Femur (tissue), 1 donor: ENCODE measurements around the gene MTHFD2L.
"Not testable (repeated sequence)": the region's sequence is repeated elsewhere in the genome, so short reads cannot be mapped to it uniquely, and the experiment has no call there.

ENCODE experiments used
- DNase-seq: peaks from one replicate; pipeline ENCODE4 v3.0.0-alpha.2; 2017

MTHFD2L gene

DNA sequence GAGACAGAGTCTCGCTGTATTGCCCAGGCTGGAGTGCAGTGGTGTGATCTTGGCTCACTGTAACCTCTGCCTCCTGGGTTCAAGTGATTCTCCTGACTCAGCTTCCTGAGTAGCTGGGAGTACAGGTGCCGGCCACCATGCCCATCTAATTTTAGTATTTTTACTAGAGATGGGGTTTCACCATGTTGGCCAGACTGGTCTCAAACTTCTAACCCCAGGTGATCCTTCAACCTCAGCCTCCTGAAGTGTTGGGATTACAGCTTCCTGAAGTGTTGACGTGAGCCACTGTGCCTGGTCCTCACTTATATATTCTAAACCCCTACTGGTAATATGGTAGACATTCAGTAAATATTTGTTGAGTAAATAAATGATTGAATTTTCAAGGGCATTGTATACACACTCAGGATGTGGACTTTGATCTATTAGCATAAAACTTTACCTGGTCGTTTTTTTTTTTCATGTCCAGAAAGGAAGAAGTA lies 33.0 kb downstream of the MTHFD2L start:
- no peak for DNase-seq

DNA sequence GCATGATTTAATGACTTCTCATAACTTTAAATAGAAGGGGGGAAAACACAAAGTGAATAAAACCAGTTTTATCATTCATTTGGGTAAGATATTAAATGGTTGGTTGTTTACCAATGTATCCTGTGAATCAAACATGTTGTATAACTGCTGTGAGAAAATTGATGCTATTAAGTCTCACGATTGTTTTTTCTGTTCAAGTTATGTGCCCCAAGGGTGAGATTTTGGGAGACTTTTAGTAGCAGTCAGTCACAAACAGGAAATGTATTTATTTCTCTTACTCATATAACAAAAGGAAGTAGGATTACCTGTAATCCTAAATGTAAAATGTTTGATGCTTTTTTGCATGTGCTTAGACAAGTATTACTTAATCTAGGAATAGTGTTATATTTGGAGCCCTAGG lies 39.2 kb downstream of the MTHFD2L start:
- DNase-seq: no peak

DNA sequence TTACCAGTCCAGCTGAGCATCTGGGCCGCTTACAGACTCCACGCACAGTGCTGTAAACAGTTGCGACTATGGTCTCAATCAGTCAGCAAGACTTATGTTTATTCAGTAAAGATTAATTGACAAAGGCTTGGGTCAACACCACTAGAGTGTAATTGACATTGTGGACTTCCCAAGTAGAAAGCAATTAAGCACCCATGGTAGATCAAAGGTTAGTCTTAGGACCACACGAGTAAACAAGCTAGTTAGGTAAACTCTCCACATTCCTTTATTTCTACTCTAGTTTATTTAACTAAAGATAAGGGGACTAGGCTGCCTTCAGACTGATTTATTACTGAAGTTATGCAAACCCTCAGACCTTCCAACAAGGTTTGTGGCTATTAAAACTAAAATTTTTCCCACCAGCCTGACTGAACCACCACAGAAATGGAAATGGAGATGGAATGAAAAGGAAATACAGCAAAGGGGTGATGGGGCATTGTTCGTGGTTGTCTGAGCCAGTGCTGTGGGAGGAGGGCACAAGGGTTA lies 44.2 kb downstream of the MTHFD2L start:
- no peak for DNase-seq

DNA sequence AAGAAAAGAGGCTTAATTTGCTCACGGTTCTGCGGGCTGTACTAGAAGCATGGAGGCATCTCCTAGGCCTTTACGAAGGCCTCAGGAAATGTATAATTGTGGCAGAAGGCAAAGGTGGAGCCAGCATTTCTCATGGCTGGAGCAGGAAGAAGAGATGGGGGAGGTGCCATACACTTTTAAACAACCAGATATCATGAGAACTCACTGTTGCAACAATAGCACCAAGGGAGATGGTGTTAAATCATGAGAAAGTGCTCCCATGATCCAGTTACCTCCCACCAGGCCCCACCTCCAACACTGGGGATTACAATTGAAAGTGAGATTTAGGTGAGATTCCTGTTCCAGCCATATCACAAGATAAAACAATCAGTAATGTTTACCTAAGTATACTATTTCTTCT lies 45.5 kb downstream of the MTHFD2L start:
- DNase-seq: no peak

DNA sequence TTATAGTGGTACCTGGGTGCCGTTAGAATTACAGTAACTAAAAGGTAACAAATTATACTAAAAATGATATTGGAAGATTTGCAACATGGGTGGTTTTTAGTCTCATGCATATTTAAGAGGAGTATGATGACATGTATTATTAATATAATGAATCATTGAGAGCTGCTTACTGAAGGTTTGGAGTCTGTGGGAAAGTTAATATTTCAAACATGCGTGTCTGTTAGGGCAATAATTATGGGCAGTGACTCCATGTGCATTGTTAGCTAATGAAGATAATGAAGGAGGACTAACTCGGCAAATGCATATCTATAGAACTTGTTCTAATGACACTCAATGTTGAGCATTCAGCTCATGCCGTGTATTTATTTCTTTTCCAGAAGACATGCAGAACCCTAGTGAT lies 47.1 kb downstream of the MTHFD2L start:
- no peak for DNase-seq

DNA sequence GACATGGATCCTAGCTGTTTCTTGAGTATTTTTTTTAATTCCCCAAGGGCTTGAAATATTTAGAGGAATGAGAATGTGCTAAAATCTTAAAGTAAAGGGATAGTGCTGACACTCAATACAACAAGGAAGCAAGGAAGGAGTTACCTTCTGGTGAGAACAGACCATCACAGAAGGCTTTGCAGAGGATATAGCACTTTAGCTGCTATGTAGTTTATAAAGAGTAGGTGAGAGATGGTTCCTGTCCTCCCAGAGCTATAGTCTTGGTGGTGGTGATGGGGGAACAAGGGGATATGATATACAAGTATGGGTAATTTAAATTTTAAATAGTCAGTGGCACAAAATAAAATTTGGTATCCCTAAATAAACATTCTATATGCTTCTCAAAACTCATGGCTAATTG lies 47.6 kb downstream of the MTHFD2L start:
- DNase-seq: no peak

DNA sequence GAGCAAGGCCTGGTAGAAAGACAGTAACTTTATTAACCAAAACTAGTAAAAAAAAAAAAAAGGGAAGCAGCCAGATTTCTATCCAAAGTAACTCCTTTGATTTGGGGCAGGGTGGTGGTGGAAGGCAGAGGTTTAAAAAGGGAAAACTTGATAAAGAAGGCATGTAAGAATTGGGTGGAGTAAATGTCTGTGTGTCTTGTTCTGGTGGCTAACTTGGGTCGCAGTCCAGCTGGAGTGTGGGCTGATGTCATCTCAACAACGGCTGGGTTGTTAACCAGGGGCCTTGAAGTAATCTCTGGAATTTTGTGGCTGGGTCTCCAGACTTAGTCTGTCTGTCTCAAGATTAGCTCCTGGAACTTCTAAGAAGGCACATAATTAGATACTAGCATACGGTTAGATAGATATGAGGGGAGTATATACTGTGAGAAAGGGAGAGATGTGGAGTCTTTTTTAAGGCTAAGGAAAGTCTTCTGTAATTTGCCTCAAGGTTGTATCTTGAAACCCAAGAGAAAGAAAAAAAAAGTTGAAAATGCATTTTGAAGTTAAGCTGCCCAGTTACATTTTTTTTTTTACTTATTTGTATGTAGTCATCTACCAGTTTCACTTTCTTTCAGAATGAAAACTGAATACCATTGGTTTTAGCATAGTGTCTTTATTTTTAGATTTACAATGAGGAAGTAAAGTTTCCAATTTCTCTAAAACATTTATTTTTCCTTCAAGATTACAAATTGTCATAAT lies 48.3 kb downstream of the MTHFD2L start:
- peak; percentile 21 for DNase-seq

DNA sequence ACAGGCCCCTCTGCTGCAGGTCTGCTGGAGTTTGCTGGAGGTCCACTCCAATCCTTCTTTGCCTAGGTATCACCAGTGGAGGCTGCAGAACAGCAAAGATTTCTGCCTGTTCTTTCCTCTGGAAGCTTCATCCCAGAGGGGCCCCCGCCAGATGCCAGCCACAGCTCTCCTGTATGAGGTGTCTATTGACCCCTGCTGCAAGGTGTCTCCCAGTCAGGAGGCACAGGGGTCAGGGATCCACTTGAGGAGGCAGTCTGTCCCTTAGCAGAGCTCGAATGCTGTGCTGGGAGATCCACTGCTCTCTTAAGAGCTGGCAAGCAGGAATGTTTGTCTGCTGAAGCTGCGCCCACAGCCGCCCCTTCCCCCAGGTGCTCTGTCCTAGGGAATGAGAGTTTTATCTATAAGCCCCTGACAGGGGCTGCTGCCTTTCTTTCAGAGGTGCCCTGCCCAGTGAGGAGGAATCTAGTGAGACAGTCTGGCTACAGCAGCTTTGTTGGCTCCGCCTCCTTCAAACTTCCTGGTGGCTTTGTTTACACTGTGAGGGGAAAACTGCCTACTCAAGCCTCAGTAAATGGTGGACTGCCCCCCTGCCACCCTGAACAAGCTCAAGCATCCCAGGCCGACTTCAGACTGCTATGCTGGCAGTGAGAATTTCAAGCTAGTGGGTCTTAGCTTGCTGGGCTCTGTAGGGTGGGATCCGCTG lies 56.7 kb downstream of the MTHFD2L start:
- DNase-seq: not testable (repeated sequence)

DNA sequence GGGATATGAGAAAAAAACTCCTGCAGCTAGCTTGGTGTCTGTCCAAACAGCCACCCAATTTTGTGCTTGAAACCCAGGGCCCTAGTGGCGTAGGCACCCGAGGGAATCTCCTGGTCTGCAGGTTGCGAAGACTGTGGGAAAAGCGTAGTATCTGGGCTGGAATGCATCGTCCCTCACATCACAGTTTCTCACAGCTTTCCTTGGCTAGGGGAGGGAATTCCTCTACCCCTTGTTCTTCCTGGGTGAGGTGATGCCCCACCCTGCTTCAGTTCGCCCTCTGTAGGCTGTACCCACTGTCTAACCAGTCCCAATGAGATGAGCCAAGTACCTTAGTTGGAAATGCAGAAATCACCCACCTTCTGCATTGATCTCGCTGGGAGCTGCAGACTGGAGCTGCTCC lies 57.3 kb downstream of the MTHFD2L start:
- not testable (repeated sequence) for DNase-seq

DNA sequence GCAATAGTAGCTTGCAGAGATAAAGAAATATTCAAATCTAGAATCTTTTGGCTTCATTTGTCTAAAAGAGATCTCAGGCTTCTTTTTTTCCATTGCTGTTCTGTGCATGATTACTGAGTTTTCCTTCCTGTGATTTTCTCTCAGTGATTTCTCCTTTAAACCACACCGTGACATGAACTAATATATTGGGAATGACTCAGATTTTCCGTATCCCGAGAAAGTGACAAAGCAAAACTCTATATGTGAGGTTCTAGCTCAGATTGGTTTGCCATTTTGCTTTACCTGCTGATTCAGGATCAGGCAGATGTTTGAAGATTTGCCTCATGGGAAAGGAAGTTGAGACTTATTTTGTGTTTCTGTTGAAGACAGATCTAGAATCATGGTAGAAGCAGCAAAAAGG lies 59.4 kb downstream of the MTHFD2L start:
- no peak for DNase-seq

DNA sequence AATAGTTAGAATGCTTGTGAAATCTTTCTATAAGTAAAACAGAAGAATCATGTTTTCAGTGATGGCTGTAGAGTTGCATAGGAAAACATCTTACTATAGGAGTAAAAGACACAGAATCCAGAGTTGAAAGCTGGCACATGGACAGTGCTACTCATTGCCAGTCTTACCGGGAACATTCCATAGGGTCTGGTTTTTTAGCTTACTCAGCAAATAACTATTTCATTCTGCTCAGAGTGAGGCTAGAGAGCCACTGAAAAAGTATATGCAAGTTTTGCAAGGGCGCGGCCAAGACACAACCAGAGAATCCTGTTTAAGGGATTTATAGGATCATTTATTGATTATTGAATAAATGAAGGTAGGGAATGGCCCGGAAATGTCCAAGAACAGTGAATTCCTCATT lies 60.3 kb downstream of the MTHFD2L start:
- no peak for DNase-seq

DNA sequence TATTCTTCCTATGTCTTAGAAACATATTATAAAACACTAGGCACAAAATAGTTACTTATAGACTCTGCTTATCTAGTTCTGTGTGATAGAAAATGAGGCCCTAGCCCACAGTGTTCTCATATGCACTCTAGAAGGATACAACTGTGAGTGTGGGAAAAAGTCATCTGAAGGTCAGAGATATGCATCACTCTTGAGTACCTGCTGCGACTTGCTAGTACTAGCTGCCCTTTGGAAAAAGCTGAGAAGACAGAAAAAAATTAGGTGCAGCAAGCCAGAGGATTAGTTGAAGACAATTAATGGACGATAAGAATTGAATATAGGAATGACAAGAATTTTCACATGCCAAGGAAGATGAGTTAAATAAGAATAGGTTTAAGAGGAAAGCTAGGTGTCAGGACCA lies 61.3 kb downstream of the MTHFD2L start:
- no peak for DNase-seq

DNA sequence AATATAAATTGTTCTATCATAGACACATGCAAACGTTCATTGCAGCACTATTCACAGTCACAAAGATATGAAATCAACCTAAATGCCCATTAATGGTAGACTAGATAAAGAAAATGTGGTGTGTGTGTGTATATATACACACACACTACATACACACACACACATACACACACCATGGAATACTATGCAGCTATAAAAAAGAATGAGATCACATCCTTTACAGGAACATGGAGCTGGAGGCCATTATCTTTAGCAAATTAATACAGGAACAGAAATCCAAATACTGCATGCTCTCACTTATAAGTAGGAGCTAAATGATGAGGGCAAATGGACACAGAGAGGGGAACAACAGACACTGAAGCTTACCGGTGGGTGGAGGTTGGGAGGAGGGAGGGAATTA lies 65.2 kb downstream of the MTHFD2L start:
- DNase-seq: no peak

DNA sequence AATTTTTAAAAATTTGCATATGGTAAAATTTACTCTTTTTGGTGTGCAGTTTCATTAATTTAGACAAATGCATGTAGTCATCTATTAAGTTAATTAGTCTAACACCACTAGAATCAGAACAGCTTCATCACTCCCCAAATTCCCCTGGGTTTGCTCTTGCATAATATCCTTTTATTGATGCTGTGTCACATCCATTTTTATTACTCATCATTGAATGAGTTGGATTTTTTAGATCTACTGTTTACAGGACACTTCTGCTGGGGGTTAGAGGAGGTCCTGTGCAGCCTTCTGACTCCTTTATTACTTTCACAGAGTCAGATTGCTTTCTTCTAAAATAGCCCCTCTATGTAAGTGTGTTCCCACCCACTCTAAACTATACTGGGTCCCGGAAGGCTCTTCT lies 65.9 kb downstream of the MTHFD2L start:
- DNase-seq: no peak

DNA sequence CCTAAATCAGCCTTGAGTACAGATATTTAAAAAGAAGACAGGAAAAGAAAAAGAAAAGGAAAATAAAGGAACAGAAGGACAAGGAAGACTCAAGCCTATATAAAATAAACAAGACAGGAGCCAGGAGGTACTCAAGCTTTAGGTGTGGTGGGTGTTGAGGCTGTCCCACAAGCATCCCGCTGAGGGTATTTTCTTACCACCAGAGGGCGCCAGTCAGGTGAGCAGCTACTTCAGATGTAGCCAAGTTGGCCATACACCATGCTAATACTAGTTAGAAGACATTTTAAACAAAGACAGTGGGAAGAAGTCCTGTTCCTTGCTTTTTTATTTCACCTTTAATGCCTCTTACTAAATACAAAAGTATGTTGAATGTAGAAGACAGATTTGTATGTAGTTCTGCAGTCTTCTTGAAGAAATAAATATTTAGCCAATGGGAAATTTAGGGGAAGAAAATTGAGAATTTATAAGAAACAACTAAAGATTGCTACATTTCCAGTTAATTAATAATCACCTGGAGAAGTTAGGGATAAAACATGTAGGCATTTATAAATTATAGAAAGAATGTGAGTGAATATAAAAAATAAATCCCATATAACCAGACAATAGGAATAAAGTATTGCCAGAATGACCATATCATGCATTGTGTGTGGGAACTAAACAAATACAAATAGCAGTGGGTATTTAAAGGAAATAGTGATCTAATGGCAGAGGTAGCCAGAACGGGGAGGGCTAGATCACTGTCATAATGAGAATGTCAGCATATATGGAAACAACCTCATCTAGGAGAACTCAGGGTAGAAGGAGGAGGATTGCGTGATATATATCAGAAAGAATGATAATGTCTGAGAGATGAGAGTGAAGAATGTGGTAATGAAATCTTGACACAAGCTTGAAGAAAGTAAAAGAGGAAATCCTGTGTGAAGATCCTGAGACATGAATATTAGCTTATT lies 71.0 kb downstream of the MTHFD2L start:
- DNase-seq: peak; percentile 47

DNA sequence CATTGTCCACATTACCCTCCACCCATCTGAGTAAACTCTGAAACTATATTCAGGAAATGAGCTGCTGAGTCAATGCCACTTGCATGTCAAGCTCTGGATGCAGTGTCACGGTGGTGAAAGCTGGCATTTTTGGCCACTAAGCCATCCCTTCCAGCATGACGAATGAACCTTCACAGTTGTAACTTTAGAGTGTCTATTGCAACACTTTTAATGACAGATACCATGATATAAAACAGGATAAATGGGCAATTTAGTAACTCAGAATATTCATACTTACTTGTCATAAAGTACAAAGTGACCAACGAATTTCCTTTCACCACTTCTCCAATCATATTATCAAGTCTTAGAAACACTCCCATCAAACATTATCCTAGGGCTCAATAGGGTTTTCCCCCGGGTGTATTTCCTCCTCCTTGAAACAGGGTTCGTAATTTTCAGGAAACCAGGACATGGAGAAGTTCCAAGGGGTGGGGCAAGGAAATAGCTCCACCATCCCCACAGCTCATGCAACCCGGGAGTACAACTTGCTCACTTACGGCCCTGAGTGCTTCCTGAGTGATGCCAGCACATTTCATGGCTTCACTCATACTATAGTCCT lies 73.1 kb downstream of the MTHFD2L start:
- no peak for DNase-seq

DNA sequence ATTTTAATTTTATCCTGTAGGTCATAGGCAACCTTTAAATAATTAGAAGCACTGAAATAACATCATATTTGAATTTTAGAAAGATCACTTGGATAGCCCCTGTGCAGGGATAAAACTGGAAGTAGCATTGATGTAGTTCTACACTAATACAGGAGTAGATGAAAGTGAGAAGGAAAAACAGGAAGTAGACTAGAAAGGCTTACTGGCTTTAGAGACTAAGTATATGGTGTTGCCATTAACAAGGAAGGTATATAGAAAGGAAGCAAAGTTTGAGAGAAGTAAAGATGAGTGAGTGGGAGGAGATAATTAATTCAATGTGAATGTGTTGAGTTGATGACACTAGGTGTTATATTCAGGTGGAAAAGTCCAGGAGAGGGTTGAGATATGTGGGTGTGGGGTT lies 77.2 kb downstream of the MTHFD2L start:
- DNase-seq: no peak

DNA sequence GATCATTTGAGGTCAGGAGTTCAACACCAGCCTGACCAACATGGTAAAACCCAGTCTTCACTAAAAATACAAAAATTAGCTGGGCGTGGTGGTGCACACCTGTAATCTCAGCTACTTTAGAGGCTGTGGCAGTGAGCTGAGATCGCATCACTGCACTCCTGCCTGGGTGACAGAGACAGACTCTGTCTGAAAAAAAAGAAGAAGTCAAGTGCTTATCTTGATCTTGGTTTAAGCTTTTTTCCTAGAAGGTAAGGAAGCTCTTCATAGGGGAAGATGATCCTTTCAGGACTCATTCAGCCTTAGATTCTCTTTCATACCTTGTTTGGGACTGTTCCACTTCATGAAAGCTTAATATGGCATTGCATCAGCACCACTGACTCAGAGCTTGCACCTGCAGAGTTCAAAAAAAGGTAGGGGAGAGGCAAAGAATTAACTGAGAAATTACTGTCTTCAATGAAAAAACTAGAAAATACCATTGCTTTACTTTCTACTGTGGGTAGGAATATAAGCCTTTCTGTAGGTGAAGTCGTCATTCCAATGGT lies 79.6 kb downstream of the MTHFD2L start:
- DNase-seq: no peak

DNA sequence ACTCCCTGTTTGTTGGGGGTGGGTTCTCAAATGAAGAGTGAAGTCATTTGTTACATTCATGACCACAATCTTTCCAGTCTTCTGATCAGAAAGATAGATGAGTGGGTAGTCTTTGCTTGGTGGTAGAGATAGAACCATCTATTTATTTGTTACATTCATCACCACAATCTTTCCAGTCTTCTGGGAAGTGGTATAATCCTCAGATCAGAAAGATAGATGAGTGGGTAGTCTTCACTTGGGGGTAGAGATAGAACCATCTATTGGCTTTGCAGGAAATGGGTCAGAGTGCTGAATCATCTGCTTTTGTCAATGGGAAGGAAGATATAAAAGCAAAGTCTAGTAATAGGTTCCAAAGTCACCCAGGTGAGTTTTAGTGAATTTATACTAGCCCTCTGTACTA lies 86.1 kb downstream of the MTHFD2L start:
- no peak for DNase-seq

DNA sequence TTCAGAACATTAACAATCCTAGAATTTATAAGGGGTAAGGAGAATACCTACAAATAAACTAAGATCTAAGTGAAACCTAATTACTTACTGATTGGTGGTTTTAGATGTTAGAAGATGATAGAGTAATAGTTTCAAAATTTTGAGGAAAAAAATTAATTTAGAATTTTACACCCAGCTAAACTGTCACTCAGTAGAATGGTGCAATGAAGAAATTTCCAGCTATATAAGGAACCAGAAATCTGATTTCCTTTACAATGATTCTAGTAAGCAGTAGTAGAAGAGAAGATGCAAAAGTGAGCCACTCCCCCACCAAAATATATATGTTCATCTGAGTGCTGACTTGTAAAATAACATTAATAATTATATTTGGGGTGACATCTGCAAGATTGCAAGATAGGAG lies 95.0 kb downstream of the MTHFD2L start:
- no peak for DNase-seq

DNA sequence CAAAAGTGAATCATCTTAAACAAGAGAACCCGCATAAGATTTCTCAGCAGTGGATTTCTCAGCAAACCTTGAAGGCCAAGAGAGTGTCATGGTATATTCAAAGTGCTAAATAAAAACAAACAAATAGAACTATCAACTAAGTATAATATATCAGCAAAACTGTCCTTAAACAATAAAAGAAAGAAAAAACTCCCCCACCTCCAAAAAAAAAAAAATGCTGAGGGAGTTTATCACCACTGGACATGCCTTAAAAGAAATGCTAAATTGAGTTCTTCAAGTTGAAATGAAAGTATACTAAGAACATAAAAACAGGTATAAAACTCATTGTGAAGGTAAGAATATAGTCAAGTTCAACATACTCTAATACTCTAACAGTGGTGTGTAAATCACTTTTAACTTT lies 96.5 kb downstream of the MTHFD2L start:
- DNase-seq: no peak

DNA sequence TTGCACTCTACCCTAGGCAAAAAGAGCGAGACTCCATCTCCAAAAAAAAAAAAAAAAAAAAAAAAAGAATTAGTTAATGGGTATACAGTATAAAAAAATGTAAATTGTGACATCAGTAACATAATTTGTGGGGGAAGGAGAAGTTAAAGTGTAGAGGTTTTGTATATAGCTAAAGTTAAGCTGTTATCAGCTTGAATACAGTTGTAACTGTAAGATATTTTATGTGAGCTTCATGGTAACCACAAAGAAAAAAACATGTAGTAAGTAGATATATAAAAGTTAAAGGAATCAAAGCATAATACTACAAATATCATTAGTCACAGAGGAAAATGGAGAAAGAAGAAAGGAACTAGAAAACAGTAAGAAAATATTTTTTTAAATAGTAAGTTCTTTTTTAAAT lies 97.2 kb downstream of the MTHFD2L start:
- DNase-seq: no peak
